HEK293 (cell line): ENCODE results near the gene TRIP10.

Experiments used
- CTCF ChIA-PET: fragments of 350-600 bp; formaldehyde crosslinking; extraction: SDS; loops from one replicate; lab custom pipeline; 2021; ENCODE audit warnings: antibody characterized with exemption; lab: Yijun Ruan, JAX
- POLR2A ChIA-PET: fragments of 300-600 bp; formaldehyde crosslinking; extraction: SDS; loops from one replicate; lab custom pipeline; 2020; ENCODE audit warnings: antibody characterized with exemption, inconsistent platforms; lab: Yijun Ruan, JAX
- H3K27ac ChIP-seq: fragments of 200-500 bp; sonication (Bioruptor generic); 2 replicates; pipeline ENCODE4 v1.5.1; 2014; ENCODE audit warnings: low read depth, low read length, control low read depth, inconsistent platforms; ENCODE audit errors: extremely low read depth
- H3K36me3 ChIP-seq, 2 experiments: fragments of 200-500 bp in 1 of 2; sonication (Bioruptor generic) in 1 of 2; 1 replicate in 1 of 2; 2 replicates in 1 of 2; pipeline ENCODE4 v1.5.1; 2014 to 2017; ENCODE audit warnings: inconsistent platforms in 2 of 2, low read length in 2 of 2; ENCODE audit not compliant: control insufficient read depth in 2 of 2, insufficient read depth in 1 of 2
- H3K4me1 ChIP-seq: fragments of 200-500 bp; sonication (Bioruptor generic); 2 replicates; pipeline ENCODE4 v1.5.1; 2014; ENCODE audit warnings: mild to moderate bottlenecking, low read length, inconsistent platforms; ENCODE audit not compliant: control insufficient read depth, insufficient read depth
- H3K4me3 ChIP-seq: 2 replicates; pipeline ENCODE4 v1.5.1; 2011; ENCODE audit warnings: low read depth, mild to moderate bottlenecking, control low read depth, low read length, moderate library complexity
- H3K9me3 ChIP-seq: fragments of 200-500 bp; sonication (Bioruptor generic); 2 replicates; pipeline ENCODE4 v1.5.1; 2014; ENCODE audit warnings: low read depth, low read length, inconsistent platforms; ENCODE audit not compliant: control insufficient read depth, insufficient read depth
- HOXA7 ChIP-seq: sonication (generic); formaldehyde crosslinking; IDR thresholded peaks from 2 replicates; pipeline ENCODE4 v1.8.1; 2022; ENCODE audit warnings: missing genetic modification reagents, borderline replicate concordance
- PBX3 ChIP-seq: sonication (generic); formaldehyde crosslinking; IDR thresholded peaks from 2 replicates; pipeline ENCODE4 v1.8.1; 2022; ENCODE audit warnings: mild to moderate bottlenecking, moderate library complexity, missing genetic modification reagents
- SETDB1 ChIP-seq: IDR thresholded peaks from one replicate; pipeline ENCODE4 v1.6.1; 2017; ENCODE audit warnings: mild to moderate bottlenecking, low read length, moderate library complexity, mixed read lengths; ENCODE audit not compliant: insufficient read length
- TSHZ1 ChIP-seq: fragments of 450-650 bp; formaldehyde crosslinking; IDR thresholded peaks from 2 replicates; pipeline ENCODE4 v1.5.1; 2016; ENCODE audit warnings: missing biosample characterization, missing genetic modification characterization, borderline replicate concordance
- ZBTB8A ChIP-seq: fragments of 450-650 bp; formaldehyde crosslinking; IDR thresholded peaks from 2 replicates; pipeline ENCODE4 v1.5.1; 2016; ENCODE audit warnings: missing biosample characterization, missing genetic modification characterization
- ZNF280D ChIP-seq: fragments of 450-650 bp; formaldehyde crosslinking; IDR thresholded peaks from 2 replicates; pipeline ENCODE4 v1.5.1; 2016; ENCODE audit warnings: missing biosample characterization, missing genetic modification characterization
- ZNF433 ChIP-seq: fragments of 450-650 bp; formaldehyde crosslinking; IDR thresholded peaks from 2 replicates; pipeline ENCODE4 v1.5.1; 2016; ENCODE audit warnings: missing biosample characterization, missing genetic modification characterization, low read depth
- ZNF510 ChIP-seq: fragments of 450-650 bp; formaldehyde crosslinking; IDR thresholded peaks from 2 replicates; pipeline ENCODE4 v1.5.1; 2018; ENCODE audit warnings: mild to moderate bottlenecking, missing genetic modification characterization, missing biosample characterization; ENCODE audit not compliant: insufficient replicate concordance
- ZNF514 ChIP-seq: fragments of 450-650 bp; formaldehyde crosslinking; IDR thresholded peaks from 2 replicates; pipeline ENCODE4 v1.5.1; 2016; ENCODE audit warnings: missing biosample characterization, missing genetic modification characterization
- ZNF596 ChIP-seq: fragments of 450-650 bp; IDR thresholded peaks from 2 replicates; pipeline ENCODE4 v1.5.0; 2018; ENCODE audit warnings: missing biosample characterization, mild to moderate bottlenecking, missing genetic modification characterization, moderate library complexity
- ZNF610 ChIP-seq: fragments of 450-650 bp; formaldehyde crosslinking; IDR thresholded peaks from 2 replicates; pipeline ENCODE4 v1.5.1; 2016; ENCODE audit warnings: missing biosample characterization, missing genetic modification characterization, borderline replicate concordance
- ZNF623 ChIP-seq: fragments of 450-650 bp; formaldehyde crosslinking; IDR thresholded peaks from 2 replicates; pipeline ENCODE4 v1.5.1; 2016; ENCODE audit warnings: missing biosample characterization, missing genetic modification characterization

TRIP10 gene

GRCh38 chr19:6793973-6794372 lies 54.5 kb downstream of the TRIP10 start:
- H3K9me3 ChIP-seq, result no peaks in the 10 kb centered on the region
- H3K36me3 ChIP-seq, result no peaks in the 10 kb centered on the region

GRCh38 chr19:6794686-6795431 lies 55.4 kb downstream of the TRIP10 start:
- Histone ChIP-seq H3K27ac (no peak overlapping the region), H3K36me3 (no peaks in the 10 kb centered on the region), H3K9me3 (no peaks in the 10 kb centered on the region), H3K4me1 (peaks cover 2% of the 10 kb centered on the region; the same call in 1 of the 2 replicates), H3K4me3 (no peak overlapping the region)
- POLR2A ChIA-PET, result no interaction called here
- CTCF ChIA-PET, result interaction anchor here (0.6 kb wide), 1 partner anchor 294 kb away, joined by 10 read pairs; no protein-coding TSS in a partner anchor
- TF ChIP-seq ZNF280D (no peak), SETDB1 (peak; percentile 50)

More at GRCh38 chr19:6793973-6794372, 54.5 kb downstream of the TRIP10 start:
- Histone ChIP-seq H3K4me3 (no peak overlapping the region), H3K4me1 (peaks cover 2% of the 10 kb centered on the region; the same call in 1 of the 2 replicates), H3K27ac (no peak overlapping the region)
- ChIA-PET POLR2A (no interaction called here), CTCF (interaction anchor here (0.6 kb wide), 1 partner anchor 293 kb away, joined by 10 read pairs; no protein-coding TSS in a partner anchor)
- TF ChIP-seq TSHZ1 (tag by site-specific recombination) (no peak), ZNF433 (tag by site-specific recombination) (no peak), ZNF510 (no peak), ZNF514 (tag by site-specific recombination) (no peak)
- TF ChIP-seq, all 188 proteins: peak for 0

GRCh38 chr19:6796278-6796677 lies 56.8 kb downstream of the TRIP10 start:
- no peak for TF ChIP-seq ZBTB8A
- TF ChIP-seq PBX3 (CRISPR knock-in tag), result no peak
- peak; percentile 85 for TF ChIP-seq ZNF623 (tag by site-specific recombination)
- TF ChIP-seq ZNF596, result no peak
- TF ChIP-seq HOXA7 (CRISPR knock-in tag), result no peak
- no peak for TF ChIP-seq ZNF610 (tag by site-specific recombination)
- POLR2A ChIA-PET, result interaction anchor here (0.5 kb wide), 1 partner anchor 414 kb away, joined by 3 read pairs; no protein-coding TSS in a partner anchor
- Histone ChIP-seq H3K27ac (no peak overlapping the region), H3K36me3 (no peaks in the 10 kb centered on the region), H3K4me1 (0 out of 2 replicates have a peak, but pooled peaks cover 1% of the 10 kb centered on the region), H3K4me3 (no peak overlapping the region), H3K9me3 (no peaks in the 10 kb centered on the region)
- CTCF ChIA-PET, result no interaction called here
